Tibial nerve (tissue), 4 donors: Measurements from ENCODE around the gene ZNF185.

Experiments
- CTCF ChIP-seq, 5 experiments: fragments of 200-600 bp in 3 of 5; fragments of 450-650 bp in 2 of 5; sonication (generic) in 3 of 5; IDR thresholded peaks; one replicate each; pipeline ENCODE4 v1.5.1; 2016 to 2019; ENCODE audit warnings: antibody characterized with exemption in 5 of 5, mild to moderate bottlenecking in 3 of 5, moderate library complexity in 2 of 5
- EP300 ChIP-seq, 2 donors: sonication (generic); formaldehyde crosslinking; IDR thresholded peaks; one replicate each; pipeline ENCODE4 v1.6.1; 2017; ENCODE audit warnings: antibody characterized with exemption in 2 of 2, mild to moderate bottlenecking in 1 of 2
- POLR2A ChIP-seq, 2 donors: fragments of 450-650 bp; IDR thresholded peaks; one replicate each; pipeline ENCODE4 v1.6.1; 2017; ENCODE audit warnings: antibody characterized with exemption in 2 of 2, mild to moderate bottlenecking in 2 of 2, moderate library complexity in 2 of 2

- TF ChIP-seq CTCF (IDR thresholded peaks at IDR 0.05), result no peak
- no peak for TF ChIP-seq POLR2A (IDR thresholded peaks at IDR 0.05)
- TF ChIP-seq EP300 (IDR thresholded peaks at IDR 0.05), result no peak
These were observed 28.0 kb downstream of the ZNF185 start for GRCh38 chrX:152925835-152926234.
